HepG2 (cell line): ENCODE results near the gene STH. TPM values are rescaled to one million over a fixed set of nuclear protein-coding genes. Genes with fewer than 3 reads are reported as not detected.

ENCODE experiments used
- ATAC-seq: fragments of 200-7000 bp; cut with Tn5 transposase; 3 replicates; pipeline ENCODE4 v1.9.1; 2020; ENCODE audit warnings: mild to moderate bottlenecking, moderate library complexity
- BruUV-seq: library from RNA; stranded (reverse); fragments of 400-500 nt; replicated peaks from 2 replicates; lab custom pipeline; 2021; lab: Mats Ljungman, UMichigan
- CTCF ChIA-PET: fragments of 300-600 bp; formaldehyde crosslinking; extraction: SDS; loops from one replicate; lab custom pipeline; 2021; ENCODE audit warnings: low total read pairs, inconsistent platforms, low intra/inter-chr PET ratio; lab: Yijun Ruan, JAX
- POLR2A ChIA-PET: fragments of 350-600 bp; sonication (Branson Sonifier 250); formaldehyde crosslinking; loops from one replicate; lab custom pipeline; 2020; ENCODE audit warnings: antibody characterized with exemption, inconsistent platforms; lab: Yijun Ruan, JAX
- DNase-seq: peaks from one replicate; pipeline ENCODE4 v3.0.0-alpha.2; 2015; ENCODE audit warnings: low spot score
- FAIRE-seq: peaks from 3 replicates; lab custom pipeline; 2011; peaks lifted over from hg19 to GRCh38; lab: Jason Lieb, UNC
- H2AFZ ChIP-seq: one replicate; pipeline ENCODE4 v1.6.1; 2011; ENCODE audit warnings: low read length, inconsistent platforms
- H3K27ac ChIP-seq: fragments of 300-600 bp; 3 replicates; pipeline ENCODE4 v1.8.0; 2011; ENCODE audit warnings: mixed run types, mild to moderate bottlenecking, mixed read lengths, low read length, inconsistent platforms; ENCODE audit not compliant: insufficient read depth; ENCODE audit errors: extremely low read length
- H3K27me3 ChIP-seq, 2 experiments: fragments of 200-600 bp in 1 of 2; 2 replicates in 1 of 2; 3 replicates in 1 of 2; pipeline versions ENCODE4 v1.6.0 to v1.8.0; 2011; ENCODE audit warnings: low read length in 2 of 2, mild to moderate bottlenecking in 2 of 2, moderate library complexity in 2 of 2, inconsistent platforms in 1 of 2; ENCODE audit not compliant: insufficient read depth in 2 of 2, control insufficient read depth in 1 of 2
- H3K36me3 ChIP-seq, 2 experiments: fragments of 200-600 bp in 1 of 2; replicated peaks in 1 of 2; 2 replicates in 1 of 2; 3 replicates in 1 of 2; pipeline versions ENCODE4 v1.5.1 to v1.8.0; 2011; ENCODE audit warnings: low read length in 2 of 2, inconsistent platforms in 1 of 2; ENCODE audit not compliant: insufficient read depth in 2 of 2, control insufficient read depth in 1 of 2
- H3K4me1 ChIP-seq: 2 replicates; pipeline ENCODE4 v1.5.1; 2012; ENCODE audit warnings: low read length, inconsistent platforms; ENCODE audit not compliant: insufficient read depth
- H3K4me2 ChIP-seq: 2 replicates; pipeline ENCODE4 v1.6.0; 2011; ENCODE audit warnings: low read depth, low read length, inconsistent platforms
- H3K4me3 ChIP-seq, 3 experiments: fragments of 200-600 bp in 1 of 3; sonication (generic), shearing (Covaris generic) in 1 of 3; replicated peaks in 1 of 3; 2 replicates each; pipeline ENCODE4 v1.5.1; 2011 to 2016; ENCODE audit warnings: low read length in 3 of 3, inconsistent platforms in 2 of 3, low read depth in 2 of 3, mild to moderate bottlenecking in 2 of 3, control low read depth in 1 of 3, mixed read lengths in 1 of 3; ENCODE audit not compliant: insufficient read depth in 1 of 3
- H3K79me2 ChIP-seq: one replicate; pipeline ENCODE4 v1.6.1; 2011; ENCODE audit warnings: low read length, inconsistent platforms; ENCODE audit not compliant: insufficient read depth
- H3K9ac ChIP-seq: 2 replicates; pipeline ENCODE4 v1.6.0; 2011; ENCODE audit warnings: mild to moderate bottlenecking, low read depth, low read length, inconsistent platforms; ENCODE audit not compliant: insufficient read depth
- H3K9me3 ChIP-seq: 2 replicates; pipeline ENCODE4 v1.5.1; 2012; ENCODE audit warnings: mild to moderate bottlenecking, low read length
- H4K20me1 ChIP-seq: 2 replicates; pipeline ENCODE4 v1.6.0; 2011; ENCODE audit warnings: inconsistent platforms, mild to moderate bottlenecking, low read length, moderate library complexity; ENCODE audit not compliant: insufficient read depth
- DR1 ChIP-seq: sonication (generic); formaldehyde crosslinking; IDR thresholded peaks from 2 replicates; pipeline ENCODE4 v1.8.0; 2021; ENCODE audit warnings: mild to moderate bottlenecking, missing genetic modification reagents, inconsistent platforms
- GZF1 ChIP-seq: sonication (generic); formaldehyde crosslinking; IDR thresholded peaks from 2 replicates; pipeline ENCODE4 v1.5.1; 2020; ENCODE audit warnings: mild to moderate bottlenecking, missing genetic modification reagents
- POLR2A ChIP-seq, 2 experiments: IDR thresholded peaks; 2 replicates each; pipeline ENCODE4 v1.6.1; 2011; ENCODE audit warnings: low read depth in 2 of 2, low read length in 2 of 2, mild to moderate bottlenecking in 1 of 2, moderate library complexity in 1 of 2; ENCODE audit not compliant: insufficient read depth in 1 of 2
- POLR2G ChIP-seq: fragments of 200-400 bp; formaldehyde crosslinking; IDR thresholded peaks from 2 replicates; pipeline ENCODE4 v1.6.1; 2018; ENCODE audit warnings: mild to moderate bottlenecking, low read depth, low read length, moderate library complexity
- RAD51 ChIP-seq: fragments of 450-650 bp; IDR thresholded peaks from 2 replicates; pipeline ENCODE4 v1.6.1; 2016; ENCODE audit warnings: borderline replicate concordance
- RBM22 ChIP-seq: fragments of 200-400 bp; formaldehyde crosslinking; optimal IDR thresholded peaks from 2 replicates; pipeline ENCODE3; 2017; ENCODE audit warnings: mild to moderate bottlenecking, low read length, moderate library complexity
- RFX5 ChIP-seq: IDR thresholded peaks from 2 replicates; pipeline ENCODE4 v1.6.1; 2011; ENCODE audit warnings: low read depth, low read length, improper control_type of control experiment
- SRF ChIP-seq: IDR thresholded peaks from 2 replicates; pipeline ENCODE4 v1.6.1; 2011; ENCODE audit warnings: mild to moderate bottlenecking, low read depth, low read length, moderate library complexity
- TP53 ChIP-seq: sonication (generic); formaldehyde crosslinking; conservative IDR thresholded peaks from 2 replicates; pipeline ENCODE4 v1.4.0; 2020; ENCODE audit warnings: missing genetic modification reagents
- ZNF451 ChIP-seq: sonication (generic); formaldehyde crosslinking; IDR thresholded peaks from 2 replicates; pipeline ENCODE4 v1.5.0; 2020; ENCODE audit warnings: mild to moderate bottlenecking, missing genetic modification reagents
- WGBS: methylation state at CpG from one replicate; pipeline ENCODE4 v1.1.6; 2017; ENCODE audit warnings: low lambda C conversion rate; 5-methylcytosine and 5-hydroxymethylcytosine counted together
- in situ Hi-C: cut with HindIII; loops from 2 replicates; pipeline ENCODE4 v1.10.0; 2017; ENCODE audit warnings: low pct_unique_long_range_greater_than_20kb; ENCODE audit not compliant: extremely low pct_ligation_motif_present
- intact Hi-C: fragments of 100-400 bp; cut with micrococcal nuclease; formaldehyde crosslinking; loops from one replicate; pipeline ENCODE4 v1.10.0; 2022; ENCODE audit not compliant: unreplicated experiment
- polyA plus RNA-seq, 8 experiments: library from polyadenylated mRNA; depleted of rRNA in 3 of 8; stranded (reverse) in 7 of 8; unstranded in 1 of 8; fragments of >200 nt; fragmentation: Illumina TruSeq in 4 of 8; extraction: Trizol in 4 of 8; gene quantifications; 2 replicates each; pipeline versions ENCODE4 v1.2.1 to v1.2.3, GENCODE V29; 2011 to 2016; ENCODE audit warnings: low read depth in 4 of 8, missing spikeins in 1 of 8, mixed read lengths in 1 of 8; ENCODE audit not compliant: insufficient read depth in 1 of 8
- total RNA-seq, 5 experiments: library from RNA; depleted of rRNA; stranded (reverse); fragments of >200 nt; fragmentation: Illumina TruSeq; extraction: Trizol; gene quantifications; 2 replicates each; pipeline ENCODE4 v1.2.3, GENCODE V29; 2016; ENCODE audit warnings: low read depth in 1 of 5
- TF ChIP-seq, protein P1 (sequence below), 2 experiments: IDR thresholded peaks; 2 replicates each; pipeline ENCODE4 v1.6.1; 2011 to 2012; ENCODE audit warnings: low read length in 2 of 2, borderline replicate concordance in 1 of 2, low read depth in 1 of 2, mild to moderate bottlenecking in 1 of 2, moderate library complexity in 1 of 2
- TF ChIP-seq, protein P2 (sequence below): sonication (generic); formaldehyde crosslinking; IDR thresholded peaks from 2 replicates; pipeline ENCODE4 v1.4.0; 2020; ENCODE audit warnings: missing genetic modification reagents
- TF ChIP-seq, protein P3 (sequence below): sonication (generic); formaldehyde crosslinking; conservative IDR thresholded peaks from 2 replicates; pipeline ENCODE4 v1.4.0; 2020; ENCODE audit warnings: missing genetic modification reagents

STH gene
- total and polyA plus RNA-seq, 2 of the 13 experiments (the other 11 are each of a cell fraction or from before 2014, with no cell fraction given) = not detected

DNA sequence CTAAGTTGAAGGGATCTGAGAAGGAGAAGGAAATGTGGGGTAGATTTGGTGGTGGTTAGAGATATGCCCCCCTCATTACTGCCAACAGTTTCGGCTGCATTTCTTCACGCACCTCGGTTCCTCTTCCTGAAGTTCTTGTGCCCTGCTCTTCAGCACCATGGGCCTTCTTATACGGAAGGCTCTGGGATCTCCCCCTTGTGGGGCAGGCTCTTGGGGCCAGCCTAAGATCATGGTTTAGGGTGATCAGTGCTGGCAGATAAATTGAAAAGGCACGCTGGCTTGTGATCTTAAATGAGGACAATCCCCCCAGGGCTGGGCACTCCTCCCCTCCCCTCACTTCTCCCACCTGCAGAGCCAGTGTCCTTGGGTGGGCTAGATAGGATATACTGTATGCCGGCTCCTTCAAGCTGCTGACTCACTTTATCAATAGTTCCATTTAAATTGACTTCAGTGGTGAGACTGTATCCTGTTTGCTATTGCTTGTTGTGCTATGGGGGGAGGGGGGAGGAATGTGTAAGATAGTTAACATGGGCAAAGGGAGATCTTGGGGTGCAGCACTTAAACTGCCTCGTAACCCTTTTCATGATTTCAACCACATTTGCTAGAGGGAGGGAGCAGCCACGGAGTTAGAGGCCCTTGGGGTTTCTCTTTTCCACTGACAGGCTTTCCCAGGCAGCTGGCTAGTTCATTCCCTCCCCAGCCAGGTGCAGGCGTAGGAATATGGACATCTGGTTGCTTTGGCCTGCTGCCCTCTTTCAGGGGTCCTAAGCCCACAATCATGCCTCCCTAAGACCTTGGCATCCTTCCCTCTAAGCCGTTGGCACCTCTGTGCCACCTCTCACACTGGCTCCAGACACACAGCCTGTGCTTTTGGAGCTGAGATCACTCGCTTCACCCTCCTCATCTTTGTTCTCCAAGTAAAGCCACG is 28.3 kb downstream of the STH start:
- ChIA-PET POLR2A (interaction anchor here (1.1 kb wide), 1 partner anchor 23 kb away, joined by 3 read pairs; no protein-coding TSS in a partner anchor), CTCF (no interaction called here)
- WGBS = 97% methylated on average over 12 of the region's 12 CpGs

More for the DNA sequence above, 28.3 kb downstream of the STH start:
- Histone ChIP-seq H3K36me3 (peaks cover 28 to 52% of the 10 kb centered on the region in 2 experiments), H3K9me3 (no peaks in the 10 kb centered on the region), H3K4me2 (no peak overlapping the region), H3K4me3 (no peak overlapping the region)
- BruUV-seq = no TSS peak
- ATAC-seq = no peak
- intact Hi-C loops = no loop called here
- TF ChIP-seq POLR2G (peak; percentile 39; the same call in 1 of the 2 replicates), POLR2A (IDR thresholded peaks at IDR 0.05; ENCODE audit: insufficient read depth in 1 of 2, low read depth in 2 of 2, low read length in 2 of 2) (peak in 1 of 2 experiments; percentile 14; a peak in 1 of 4 replicates), DR1 (CRISPR knock-in tag) (no peak), ZNF451 (no peak), TP53 (CRISPR knock-in tag) (no peak), GZF1 (CRISPR knock-in tag) (no peak), RFX5 (no peak), SRF (no peak), RBM22 (peak; percentile 92), RAD51 (no peak)
- TF ChIP-seq, protein P1, sequence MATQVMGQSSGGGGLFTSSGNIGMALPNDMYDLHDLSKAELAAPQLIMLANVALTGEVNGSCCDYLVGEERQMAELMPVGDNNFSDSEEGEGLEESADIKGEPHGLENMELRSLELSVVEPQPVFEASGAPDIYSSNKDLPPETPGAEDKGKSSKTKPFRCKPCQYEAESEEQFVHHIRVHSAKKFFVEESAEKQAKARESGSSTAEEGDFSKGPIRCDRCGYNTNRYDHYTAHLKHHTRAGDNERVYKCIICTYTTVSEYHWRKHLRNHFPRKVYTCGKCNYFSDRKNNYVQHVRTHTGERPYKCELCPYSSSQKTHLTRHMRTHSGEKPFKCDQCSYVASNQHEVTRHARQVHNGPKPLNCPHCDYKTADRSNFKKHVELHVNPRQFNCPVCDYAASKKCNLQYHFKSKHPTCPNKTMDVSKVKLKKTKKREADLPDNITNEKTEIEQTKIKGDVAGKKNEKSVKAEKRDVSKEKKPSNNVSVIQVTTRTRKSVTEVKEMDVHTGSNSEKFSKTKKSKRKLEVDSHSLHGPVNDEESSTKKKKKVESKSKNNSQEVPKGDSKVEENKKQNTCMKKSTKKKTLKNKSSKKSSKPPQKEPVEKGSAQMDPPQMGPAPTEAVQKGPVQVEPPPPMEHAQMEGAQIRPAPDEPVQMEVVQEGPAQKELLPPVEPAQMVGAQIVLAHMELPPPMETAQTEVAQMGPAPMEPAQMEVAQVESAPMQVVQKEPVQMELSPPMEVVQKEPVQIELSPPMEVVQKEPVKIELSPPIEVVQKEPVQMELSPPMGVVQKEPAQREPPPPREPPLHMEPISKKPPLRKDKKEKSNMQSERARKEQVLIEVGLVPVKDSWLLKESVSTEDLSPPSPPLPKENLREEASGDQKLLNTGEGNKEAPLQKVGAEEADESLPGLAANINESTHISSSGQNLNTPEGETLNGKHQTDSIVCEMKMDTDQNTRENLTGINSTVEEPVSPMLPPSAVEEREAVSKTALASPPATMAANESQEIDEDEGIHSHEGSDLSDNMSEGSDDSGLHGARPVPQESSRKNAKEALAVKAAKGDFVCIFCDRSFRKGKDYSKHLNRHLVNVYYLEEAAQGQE (IDR thresholded peaks at IDR 0.05; ENCODE audit: borderline replicate concordance in 1 of 2, low read depth in 1 of 2, low read length in 2 of 2) = no peak
- TF ChIP-seq, protein P2, sequence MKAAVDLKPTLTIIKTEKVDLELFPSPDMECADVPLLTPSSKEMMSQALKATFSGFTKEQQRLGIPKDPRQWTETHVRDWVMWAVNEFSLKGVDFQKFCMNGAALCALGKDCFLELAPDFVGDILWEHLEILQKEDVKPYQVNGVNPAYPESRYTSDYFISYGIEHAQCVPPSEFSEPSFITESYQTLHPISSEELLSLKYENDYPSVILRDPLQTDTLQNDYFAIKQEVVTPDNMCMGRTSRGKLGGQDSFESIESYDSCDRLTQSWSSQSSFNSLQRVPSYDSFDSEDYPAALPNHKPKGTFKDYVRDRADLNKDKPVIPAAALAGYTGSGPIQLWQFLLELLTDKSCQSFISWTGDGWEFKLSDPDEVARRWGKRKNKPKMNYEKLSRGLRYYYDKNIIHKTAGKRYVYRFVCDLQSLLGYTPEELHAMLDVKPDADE = no peak
- TF ChIP-seq, protein P3, sequence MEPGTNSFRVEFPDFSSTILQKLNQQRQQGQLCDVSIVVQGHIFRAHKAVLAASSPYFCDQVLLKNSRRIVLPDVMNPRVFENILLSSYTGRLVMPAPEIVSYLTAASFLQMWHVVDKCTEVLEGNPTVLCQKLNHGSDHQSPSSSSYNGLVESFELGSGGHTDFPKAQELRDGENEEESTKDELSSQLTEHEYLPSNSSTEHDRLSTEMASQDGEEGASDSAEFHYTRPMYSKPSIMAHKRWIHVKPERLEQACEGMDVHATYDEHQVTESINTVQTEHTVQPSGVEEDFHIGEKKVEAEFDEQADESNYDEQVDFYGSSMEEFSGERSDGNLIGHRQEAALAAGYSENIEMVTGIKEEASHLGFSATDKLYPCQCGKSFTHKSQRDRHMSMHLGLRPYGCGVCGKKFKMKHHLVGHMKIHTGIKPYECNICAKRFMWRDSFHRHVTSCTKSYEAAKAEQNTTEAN (CRISPR knock-in tag) = no peak
- TF ChIP-seq, all 625 proteins: peak for 3
- FAIRE-seq (no peak), DNase-seq (no peak)
- no peaks in the 10 kb centered on the region for H3K27me3 ChIP-seq
- in situ Hi-C loops = no loop called here
- H4K20me1 ChIP-seq = no peaks in the 10 kb centered on the region
- no peak overlapping the region for H3K9ac ChIP-seq
- H3K4me1 ChIP-seq = no peaks in the 10 kb centered on the region
- H2AFZ ChIP-seq = no peak overlapping the region
- H3K27ac ChIP-seq = no peak overlapping the region
- no peaks in the 10 kb centered on the region for H3K79me2 ChIP-seq
